IPS-11a (cell line): ENCODE measurements around the gene PUDP.
"Not testable (repeated sequence)": the region's sequence is repeated elsewhere in the genome, so short reads cannot be mapped to it uniquely, and the experiment has no call there.

ENCODE experiments used
- H3K4me3 ChIP-seq: one replicate; pipeline ENCODE4 v1.5.1; 2013; ENCODE audit warnings: low read depth, low read length, control low read depth

The PUDP gene

GRCh38 chrX:7110821-7111276 is 37.1 kb downstream of the PUDP start:
- no peak overlapping the region for H3K4me3 ChIP-seq

DNA sequence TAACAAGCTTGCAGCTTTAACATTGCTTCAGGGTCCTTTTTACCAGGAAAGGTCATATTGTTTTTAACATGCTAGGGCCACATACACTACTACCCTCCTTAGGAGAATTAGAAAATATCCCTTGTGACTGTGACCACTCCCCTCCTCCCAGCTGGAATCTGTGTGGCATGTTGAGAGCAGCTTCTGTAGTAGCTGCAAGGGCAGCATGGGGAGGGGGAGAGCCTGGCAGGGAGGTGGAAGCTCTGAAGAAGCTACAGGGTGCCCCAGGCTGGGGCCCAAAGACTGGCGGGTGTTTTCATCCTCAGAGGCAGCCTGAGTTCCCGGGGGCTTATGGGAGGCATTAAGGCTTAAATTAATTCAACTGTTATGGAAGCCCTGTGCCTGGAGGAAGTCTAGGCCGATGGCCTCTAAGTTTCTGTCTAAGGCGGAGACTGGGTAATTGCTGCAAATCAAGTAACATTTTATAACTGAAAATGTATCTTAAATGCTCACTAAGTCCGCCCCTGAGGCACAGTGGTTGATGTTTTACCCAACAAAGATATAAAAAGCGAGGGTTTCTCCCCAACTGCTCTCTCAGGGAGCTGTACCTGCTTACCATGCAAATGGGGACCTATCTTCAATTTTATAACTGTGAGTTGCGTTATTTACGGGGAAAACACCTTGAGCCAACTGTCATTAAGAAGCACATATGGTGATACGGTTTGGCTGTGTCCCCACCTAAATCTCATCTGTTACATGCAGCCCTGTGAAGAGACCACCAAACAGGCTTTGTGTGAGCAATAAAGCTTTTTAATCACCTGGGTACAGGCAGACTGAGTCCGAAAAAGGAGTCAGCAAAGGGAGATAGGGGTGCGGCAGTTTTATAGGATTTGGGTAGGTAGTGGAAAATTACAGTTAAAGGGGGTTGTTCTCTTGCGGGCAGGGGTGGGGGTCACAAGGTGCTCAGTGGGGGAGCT is 37.8 kb downstream of the PUDP start:
- H3K4me3 ChIP-seq = no peak overlapping the region

- H3K4me3 ChIP-seq = no peak overlapping the region
Observed at GRCh38 chrX:7109049-7109531, 38.9 kb downstream of the PUDP start.

DNA sequence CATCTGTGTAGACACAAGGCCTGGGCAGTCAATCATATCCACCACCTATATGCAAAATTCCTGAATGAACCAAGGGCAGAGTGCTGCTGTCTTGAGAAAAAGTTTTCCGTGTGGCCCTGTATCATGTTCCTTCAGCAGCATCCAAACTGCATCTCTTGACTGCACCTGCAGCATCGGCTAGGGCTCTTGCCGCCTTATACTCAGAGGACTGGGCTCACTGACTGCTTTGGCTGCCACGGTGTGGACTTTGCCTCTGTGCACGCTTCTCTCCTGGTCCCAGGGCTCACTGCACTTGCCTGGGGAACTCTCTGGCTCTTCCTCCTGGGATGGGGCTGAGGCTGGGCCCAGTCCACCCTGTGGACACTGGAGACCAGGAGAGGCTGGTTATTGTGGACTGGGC is 39.9 kb downstream of the PUDP start:
- no peak overlapping the region for H3K4me3 ChIP-seq

- no peak overlapping the region for H3K4me3 ChIP-seq
Observed at GRCh38 chrX:7106649-7107048, 41.3 kb downstream of the PUDP start.

DNA sequence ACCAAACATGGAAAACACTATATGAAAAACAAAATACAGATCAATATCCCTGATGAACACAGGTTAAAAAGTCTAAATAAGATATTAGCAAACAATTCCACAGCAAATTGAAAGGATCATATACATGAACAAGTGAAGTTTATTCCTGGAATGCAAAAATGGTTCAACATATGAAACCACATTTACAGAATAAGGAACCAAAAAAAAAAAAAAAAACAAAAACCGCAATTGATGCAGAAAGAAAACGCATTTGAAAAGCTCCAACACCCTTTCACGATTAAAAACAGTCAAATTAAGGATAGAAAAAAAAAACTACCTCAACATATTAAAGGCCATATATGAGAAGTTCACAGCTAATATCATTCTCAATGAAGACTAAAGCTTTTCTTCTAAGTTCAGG is 45.8 kb downstream of the PUDP start:
- no peak overlapping the region for H3K4me3 ChIP-seq

DNA sequence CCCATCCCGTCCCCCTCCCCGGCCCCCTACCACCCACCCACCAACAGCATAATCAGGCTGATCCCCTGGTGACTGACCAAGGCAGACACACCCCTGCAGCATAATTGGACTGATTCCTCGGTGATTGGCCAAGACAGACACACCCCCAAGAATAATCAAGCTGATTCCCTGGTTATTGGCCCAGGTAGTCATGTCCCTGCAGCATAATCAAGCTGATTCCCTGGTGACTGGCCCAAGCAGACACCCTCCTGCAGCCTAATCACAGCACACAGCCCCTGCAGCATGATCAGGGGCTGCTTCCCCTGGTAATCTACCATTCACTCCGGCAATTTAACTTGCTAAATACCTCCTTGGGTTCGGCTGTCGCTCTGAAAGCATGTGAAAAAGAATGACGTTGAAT is 47.9 kb downstream of the PUDP start:
- H3K4me3 ChIP-seq = no peak overlapping the region

DNA sequence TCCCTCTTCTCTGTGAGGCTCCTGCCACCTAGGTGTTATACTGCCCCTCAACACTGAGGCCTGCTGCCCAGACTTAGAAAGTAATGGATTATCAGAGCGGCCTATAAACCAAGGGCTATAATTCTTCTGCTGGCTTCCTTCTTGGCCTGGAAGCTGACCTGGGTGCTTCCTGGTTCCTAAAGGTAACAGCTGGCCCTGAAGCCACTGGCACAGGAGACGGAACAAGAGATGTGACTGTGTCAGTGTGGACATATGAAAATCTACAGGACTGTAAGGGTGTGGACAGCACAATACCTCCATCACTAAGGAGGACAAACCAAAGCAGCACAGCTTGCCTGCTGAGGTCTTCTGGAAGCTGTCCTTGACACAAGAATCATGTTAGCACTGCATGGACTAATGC is 52.3 kb downstream of the PUDP start:
- H3K4me3 ChIP-seq = not testable (repeated sequence)

DNA sequence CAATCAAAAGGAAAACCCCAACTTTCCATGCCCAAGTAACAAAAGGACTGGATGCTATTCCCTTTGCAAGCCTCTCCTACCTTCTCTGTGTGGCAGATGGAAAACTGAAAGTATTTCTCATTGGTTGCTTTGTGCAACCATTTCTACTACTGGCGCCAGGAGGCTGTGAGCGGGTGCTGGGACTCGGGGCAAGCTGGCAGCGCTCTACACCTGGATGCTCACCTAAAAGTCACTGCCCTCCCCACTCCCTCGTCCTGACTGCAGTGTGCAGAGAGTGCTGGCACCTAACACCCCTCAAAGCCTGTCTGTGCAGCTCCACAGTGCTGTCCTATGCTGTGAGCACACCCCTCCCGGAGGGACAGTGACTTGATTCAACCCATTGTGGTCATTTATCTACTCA is 54.6 kb downstream of the PUDP start:
- H3K4me3 ChIP-seq = no peak overlapping the region

- no peak overlapping the region for H3K4me3 ChIP-seq
Observed at GRCh38 chrX:7092543-7092942, 55.4 kb downstream of the PUDP start.

- H3K4me3 ChIP-seq = no peak overlapping the region
Observed at GRCh38 chrX:7091923-7092322, 56.0 kb downstream of the PUDP start.

- no peak overlapping the region for H3K4me3 ChIP-seq
Observed at GRCh38 chrX:7090641-7091040, 57.3 kb downstream of the PUDP start.

GRCh38 chrX:7088968-7089615 is 58.9 kb downstream of the PUDP start:
- H3K4me3 ChIP-seq = no peak overlapping the region

DNA sequence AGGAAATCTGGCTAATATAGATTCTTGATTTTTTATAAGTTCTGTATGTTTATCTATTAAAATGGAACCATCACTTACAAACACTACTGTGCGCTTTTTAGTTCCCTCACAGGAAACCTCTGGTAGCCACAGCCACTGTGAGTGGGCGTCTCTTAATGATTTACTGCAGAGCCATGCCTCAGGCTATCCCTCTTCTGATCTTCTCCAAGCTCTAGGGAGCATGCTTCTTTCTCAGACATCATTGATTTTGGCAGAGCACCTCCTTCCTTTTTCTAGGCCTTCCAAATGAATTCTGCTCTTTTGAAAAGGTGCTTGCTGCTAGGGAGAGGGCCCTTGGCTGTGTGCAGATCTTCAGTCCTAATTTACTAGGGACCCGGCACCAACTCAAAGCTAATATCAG is 61.6 kb downstream of the PUDP start:
- H3K4me3 ChIP-seq = no peak overlapping the region

- H3K4me3 ChIP-seq = no peak overlapping the region
Observed at GRCh38 chrX:7085879-7086278, 62.1 kb downstream of the PUDP start.

DNA sequence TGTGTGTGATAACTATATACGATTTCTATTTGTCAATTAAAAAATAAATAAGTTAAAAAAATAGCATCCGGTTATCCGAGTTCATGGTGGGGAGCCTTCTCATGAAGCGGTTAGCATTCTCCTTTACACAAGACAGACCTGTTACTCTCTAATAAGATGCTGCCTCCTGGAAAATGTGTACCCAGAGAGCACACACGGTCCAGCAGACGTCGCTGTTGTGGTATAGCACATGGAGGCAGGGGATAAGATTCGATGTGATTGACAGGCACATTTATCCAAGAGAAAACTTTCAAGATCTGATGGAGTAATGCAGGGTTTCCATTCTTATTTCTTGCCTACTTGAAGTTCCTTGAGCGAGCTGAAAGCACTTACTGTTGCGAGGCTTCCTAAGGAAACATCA is 63.1 kb downstream of the PUDP start:
- H3K4me3 ChIP-seq = no peak overlapping the region

GRCh38 chrX:7083468-7084396 is 64.2 kb downstream of the PUDP start:
- H3K4me3 ChIP-seq = no peak overlapping the region

- H3K4me3 ChIP-seq = no peak overlapping the region
Observed at GRCh38 chrX:7083021-7083420, 64.9 kb downstream of the PUDP start.

DNA sequence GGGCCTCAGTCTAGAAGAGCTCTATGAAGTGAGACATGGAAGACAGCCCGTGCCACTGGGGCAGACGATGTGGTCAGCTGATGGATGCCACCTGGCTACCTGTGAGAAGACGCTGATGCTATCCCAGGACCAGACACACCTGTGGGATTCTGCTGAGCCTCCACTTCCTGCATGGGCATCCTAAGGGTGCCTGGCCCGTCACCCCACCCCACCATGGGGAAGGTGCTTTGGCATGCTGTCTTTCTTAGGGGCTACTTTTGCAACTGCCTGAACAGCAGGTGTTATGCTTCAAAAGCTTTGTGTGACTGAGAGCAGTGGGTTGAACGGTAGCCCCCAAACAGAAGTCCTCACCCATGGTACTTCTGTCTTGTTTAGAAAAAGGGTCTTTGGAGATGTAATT is 65.4 kb downstream of the PUDP start:
- no peak overlapping the region for H3K4me3 ChIP-seq

GRCh38 chrX:7077241-7078230 is 70.4 kb downstream of the PUDP start:
- H3K4me3 ChIP-seq = no peak overlapping the region
